ENCODE measurements around the gene TRPV6. TPM values are rescaled to one million over a fixed set of nuclear protein-coding genes. Genes with fewer than 3 reads are reported as not detected.

The TRPV6 gene
- polyA plus RNA-seq, 3 donors, result 0.44 TPM; not detected in 2

GRCh38 chr7:142899661-142900060, 14.1 kb upstream of the TRPV6 start:
- Mint-ChIP-seq H3K36me3 (no peaks in the 10 kb centered on the region), H3K4me3 (peak overlapping the region in 1 of 2 donors; percentile 6), H3K27ac (peak overlapping the region in 2 of 7 donors; percentile 5 to 27), H3K4me1 (no peaks in the 10 kb centered on the region), H3K27me3 (ENCODE audit: low read depth in 3 of 3) (peaks cover 3 to 7% (median 5%) of the 10 kb centered on the region in 3 donors), H3K9me3 (peaks cover 0 to 6% (median 4%) of the 10 kb centered on the region in 7 donors)
- 0% methylated on average over 2 of the region's 3 CpGs for WGBS (ENCODE audit: insufficient coverage)
- no peaks in the 10 kb centered on the region for H3K27me3 ChIP-seq (ENCODE audit: control insufficient read depth in 2 of 2, insufficient read depth in 2 of 2, low read length in 2 of 2)
- H3K27ac ChIP-seq (ENCODE audit: low read depth in 1 of 2, low read length in 2 of 2), result no peak overlapping the region
- no peak overlapping the region for H3K4me2 ChIP-seq (replicated peaks; ENCODE audit: extremely low read depth, low read length, poor library complexity, severe bottlenecking)
- no peaks in the 10 kb centered on the region for H3K4me1 ChIP-seq (ENCODE audit: control insufficient read depth in 1 of 2, insufficient read depth in 2 of 2, low read length in 2 of 2)
- H2AFZ ChIP-seq (ENCODE audit: insufficient read depth, low read depth, low read length, poor library complexity, severe bottlenecking), result no peak overlapping the region
- H3K36me3 ChIP-seq (replicated peaks in 1 of 2; ENCODE audit: control insufficient read depth in 1 of 2, insufficient read depth in 2 of 2, low read length in 2 of 2), result no peaks in the 10 kb centered on the region
- no peak overlapping the region for H3K9ac ChIP-seq (ENCODE audit: insufficient read depth, low read length, poor library complexity, severe bottlenecking)
- DNase-seq, result no peak
- H3K9me3 ChIP-seq (replicated peaks in 1 of 2; ENCODE audit: control insufficient read depth in 1 of 2, insufficient read depth in 1 of 2, low read length in 2 of 2), result peaks cover 3 to 6% of the 10 kb centered on the region in 2 donors
- TF ChIP-seq CTCF (IDR thresholded peaks at IDR 0.05), result no peak
- H3K79me2 ChIP-seq (ENCODE audit: insufficient read depth, low read length), result no peaks in the 10 kb centered on the region
- H4K20me1 ChIP-seq (ENCODE audit: insufficient read depth, low read length), result no peaks in the 10 kb centered on the region
- H3K4me3 ChIP-seq (replicated peaks in 1 of 3; ENCODE audit: low read depth in 2 of 3, low read length in 3 of 3), result no peak overlapping the region
- intact Hi-C loops (cut with micrococcal nuclease), result no loop called here

- no peaks in the 10 kb centered on the region for H3K9me3 Mint-ChIP-seq
- Histone ChIP-seq H3K9me3 (replicated peaks in 1 of 2; ENCODE audit: control insufficient read depth in 1 of 2, insufficient read depth in 1 of 2, low read length in 2 of 2) (no peaks in the 10 kb centered on the region), H3K4me2 (replicated peaks; ENCODE audit: extremely low read depth, low read length, poor library complexity, severe bottlenecking) (no peak overlapping the region), H3K27ac (ENCODE audit: low read depth in 1 of 2, low read length in 2 of 2) (no peak overlapping the region), H3K79me2 (ENCODE audit: insufficient read depth, low read length) (no peaks in the 10 kb centered on the region), H4K20me1 (ENCODE audit: insufficient read depth, low read length) (no peaks in the 10 kb centered on the region), H3K4me1 (ENCODE audit: control insufficient read depth in 1 of 2, insufficient read depth in 2 of 2, low read length in 2 of 2) (no peaks in the 10 kb centered on the region), H3K9ac (ENCODE audit: insufficient read depth, low read length, poor library complexity, severe bottlenecking) (no peak overlapping the region), H2AFZ (ENCODE audit: insufficient read depth, low read depth, low read length, poor library complexity, severe bottlenecking) (no peak overlapping the region), H3K4me3 (replicated peaks in 1 of 3; ENCODE audit: low read depth in 2 of 3, low read length in 3 of 3) (no peak overlapping the region), H3K27me3 (ENCODE audit: control insufficient read depth in 2 of 2, insufficient read depth in 2 of 2, low read length in 2 of 2) (no peaks in the 10 kb centered on the region), H3K36me3 (replicated peaks in 1 of 2; ENCODE audit: control insufficient read depth in 1 of 2, insufficient read depth in 2 of 2, low read length in 2 of 2) (no peaks in the 10 kb centered on the region)
- H3K4me1 Mint-ChIP-seq, result peaks cover 5% of the 10 kb centered on the region
- no peak overlapping the region for H3K27ac Mint-ChIP-seq
- WGBS (ENCODE audit: insufficient coverage), result 100% methylated on average over 1 of the region's 3 CpGs
- H3K27me3 Mint-ChIP-seq (ENCODE audit: low read depth in 3 of 3), result peaks cover 5 to 7% (median 5%) of the 10 kb centered on the region in 3 donors
- H3K4me3 Mint-ChIP-seq, result no peak overlapping the region
- intact Hi-C loops (cut with micrococcal nuclease), result no loop called here
- no peaks in the 10 kb centered on the region for H3K36me3 Mint-ChIP-seq
- no peak for TF ChIP-seq CTCF (IDR thresholded peaks at IDR 0.05)
- DNase-seq, result no peak
Observed at GRCh38 chr7:142898377-142899170, 13.0 kb upstream of the TRPV6 start.

Data from CD14-positive monocyte (primary cell).